Panc1 (cell line): ENCODE results near the gene CYSLTR1.

Source experiments
- CTCF ChIP-seq: fragments of 450-650 bp; IDR thresholded peaks from 2 replicates; pipeline ENCODE4 v1.5.1; 2017; ENCODE audit warnings: mild to moderate bottlenecking
- POLR2AphosphoS5 ChIP-seq: IDR thresholded peaks from 2 replicates; pipeline ENCODE4 v1.6.1; 2012; ENCODE audit warnings: mild to moderate bottlenecking, low read depth, low read length, moderate library complexity
- REST ChIP-seq, 2 experiments: IDR thresholded peaks; 2 replicates each; pipeline ENCODE4 v1.6.1; 2011 to 2012; ENCODE audit warnings: low read depth in 2 of 2, control low read depth in 1 of 2, low read length in 1 of 2, mild to moderate bottlenecking in 1 of 2, moderate library complexity in 1 of 2; ENCODE audit not compliant: insufficient read depth in 1 of 2

GRCh38 chrX:78322863-78323262 lies 4.5 kb downstream of the CYSLTR1 start:
- TF ChIP-seq CTCF (no peak), POLR2AphosphoS5 (no peak), REST (IDR thresholded peaks at IDR 0.05; ENCODE audit: insufficient read depth in 1 of 2, low read depth in 2 of 2, low read length in 1 of 2) (no peak)
